Bronchial epithelial cell (primary cell): Measurements from ENCODE around the gene SQSTM1. TPM values are rescaled to one million over a fixed set of nuclear protein-coding genes. Genes with fewer than 3 reads are reported as not detected.

Experiments
- DNase-seq: peaks from one replicate; pipeline ENCODE4 v3.0.0-alpha.2; 2010; ENCODE audit warnings: low read depth
- FAIRE-seq: peaks from 2 replicates; lab custom pipeline; 2011; peaks lifted over from hg19 to GRCh38; lab: Jason Lieb, UNC
- H3K27me3 ChIP-seq: 2 replicates; pipeline ENCODE4 v1.5.1; 2011; ENCODE audit warnings: low read length; ENCODE audit not compliant: control insufficient read depth, insufficient read depth
- H3K36me3 ChIP-seq: 2 replicates; pipeline ENCODE4 v1.5.1; 2011; ENCODE audit warnings: low read length; ENCODE audit not compliant: control insufficient read depth, insufficient read depth
- H3K4me3 ChIP-seq: 2 replicates; pipeline ENCODE4 v1.5.1; 2011; ENCODE audit warnings: mild to moderate bottlenecking, low read depth, low read length, control low read depth
- CTCF ChIP-seq: IDR thresholded peaks from 2 replicates; pipeline ENCODE4 v1.5.1; 2011; ENCODE audit warnings: mild to moderate bottlenecking, moderate library complexity, low read length, control low read depth, inconsistent platforms; ENCODE audit not compliant: insufficient read depth, severe bottlenecking
- total RNA-seq: library from RNA; depleted of rRNA; stranded (reverse); fragments of >200 nt; gene quantifications from 2 replicates; pipeline ENCODE4 v1.2.1, GENCODE V29; 2014

Gene SQSTM1
- total RNA-seq, 1 donor from 2014 or later: 733 TPM

GRCh38 chr5:179840321-179840720 is 19.6 kb downstream of the SQSTM1 start:
- FAIRE-seq: no peak
- Histone ChIP-seq H3K27me3 (no peaks in the 10 kb centered on the region), H3K36me3 (peaks cover 16% of the 10 kb centered on the region), H3K4me3 (no peak overlapping the region)
- no peak for TF ChIP-seq CTCF
- no peak for DNase-seq

- Histone ChIP-seq H3K36me3 (peaks cover 16% of the 10 kb centered on the region), H3K27me3 (no peaks in the 10 kb centered on the region), H3K4me3 (no peak overlapping the region)
- FAIRE-seq: no peak
- TF ChIP-seq CTCF: no peak
- no peak for DNase-seq
These were observed 20.1 kb downstream of the SQSTM1 start for GRCh38 chr5:179840766-179841165.

GRCh38 chr5:179841621-179842020 is 20.9 kb downstream of the SQSTM1 start:
- TF ChIP-seq CTCF: no peak
- FAIRE-seq (no peak), DNase-seq (no peak)
- no peak overlapping the region for H3K4me3 ChIP-seq
- H3K27me3 ChIP-seq: no peaks in the 10 kb centered on the region
- peaks cover 9% of the 10 kb centered on the region for H3K36me3 ChIP-seq

- Histone ChIP-seq H3K27me3 (no peaks in the 10 kb centered on the region), H3K36me3 (peaks cover 15% of the 10 kb centered on the region), H3K4me3 (no peak overlapping the region)
- DNase-seq: no peak
- no peak for FAIRE-seq
- TF ChIP-seq CTCF: no peak
These were observed 32.4 kb downstream of the SQSTM1 start for GRCh38 chr5:179852993-179853547.

GRCh38 chr5:179854356-179854755 is 33.7 kb downstream of the SQSTM1 start:
- H3K36me3 ChIP-seq: peaks cover 15% of the 10 kb centered on the region
- no peak for FAIRE-seq
- no peak for TF ChIP-seq CTCF
- no peak for DNase-seq
- no peak overlapping the region for H3K4me3 ChIP-seq
- H3K27me3 ChIP-seq: no peaks in the 10 kb centered on the region

GRCh38 chr5:179858241-179858585 is 37.5 kb downstream of the SQSTM1 start:
- peak overlapping the region; percentile 96 for H3K4me3 ChIP-seq
- DNase-seq (peak; percentile 37), FAIRE-seq (no peak)
- peaks cover 6% of the 10 kb centered on the region for H3K36me3 ChIP-seq
- TF ChIP-seq CTCF: no peak
- H3K27me3 ChIP-seq: no peaks in the 10 kb centered on the region
